GM23338 (cell line): ENCODE data around the gene DAND5.

Experiments
- CREB1 ChIP-seq: fragments of 250-450 bp; sonication (Bioruptor Pico); IDR thresholded peaks from 2 replicates; pipeline ENCODE4 v1.5.0; 2020; ENCODE audit warnings: low read depth, mild to moderate bottlenecking, moderate library complexity
- CTCF ChIP-seq, 2 experiments: fragments of 200-600 bp in 1 of 2; sonication (generic) in 1 of 2; conservative IDR thresholded peaks; 2 replicates each; pipeline versions ENCODE4 v1.5.1 to v1.6.1; 2016 to 2017; ENCODE audit warnings: antibody characterized with exemption in 2 of 2, low read depth in 2 of 2, mild to moderate bottlenecking in 2 of 2, moderate library complexity in 1 of 2
- ETS1 ChIP-seq: IDR thresholded peaks from 2 replicates; pipeline ENCODE4 v1.6.1; 2016; ENCODE audit warnings: antibody characterized with exemption
- EZH2 ChIP-seq: fragments of 200-600 bp; sonication (generic); IDR thresholded peaks from one replicate; pipeline ENCODE4 v1.8.0; 2017; ENCODE audit warnings: antibody characterized with exemption, mild to moderate bottlenecking, low read depth; ENCODE audit not compliant: unreplicated experiment
- EZH2phosphoT487 ChIP-seq: fragments of 200-600 bp; sonication (generic); IDR thresholded peaks from one replicate; pipeline ENCODE4 v1.8.1; 2018; ENCODE audit warnings: antibody characterized with exemption; ENCODE audit not compliant: unreplicated experiment
- JUNB ChIP-seq: IDR thresholded peaks from one replicate; pipeline ENCODE4 v1.6.1; 2016; ENCODE audit warnings: antibody characterized with exemption; ENCODE audit not compliant: unreplicated experiment
- POLR2AphosphoS5 ChIP-seq: IDR thresholded peaks from 2 replicates; pipeline ENCODE4 v1.6.1; 2016; ENCODE audit warnings: antibody characterized with exemption, low read depth
- REST ChIP-seq: IDR thresholded peaks from one replicate; pipeline ENCODE4 v1.6.1; 2018; ENCODE audit warnings: antibody characterized with exemption; ENCODE audit not compliant: unreplicated experiment
- STAT1 ChIP-seq: IDR thresholded peaks from one replicate; pipeline ENCODE4 v1.6.1; 2016; ENCODE audit warnings: antibody characterized with exemption; ENCODE audit not compliant: unreplicated experiment
- ZNF114 ChIP-seq: fragments of 250-450 bp; sonication (Bioruptor Pico); IDR thresholded peaks from 2 replicates; pipeline ENCODE4 v1.5.0; 2020; ENCODE audit warnings: mild to moderate bottlenecking, moderate library complexity
- ZNF331 ChIP-seq: fragments of 250-450 bp; sonication (Bioruptor Pico); IDR thresholded peaks from 2 replicates; pipeline ENCODE4 v1.5.0; 2020; ENCODE audit warnings: low read depth, mild to moderate bottlenecking, moderate library complexity
- ZNF462 ChIP-seq: fragments of 250-450 bp; sonication (Bioruptor Pico); IDR thresholded peaks from 2 replicates; pipeline ENCODE4 v1.5.0; 2020; ENCODE audit warnings: mild to moderate bottlenecking, moderate library complexity

GRCh38 chr19:12938779-12939601 lies 30.4 kb upstream of the DAND5 start:
- TF ChIP-seq CTCF (conservative IDR thresholded peaks at IDR 0.05; ENCODE audit: low read depth in 2 of 2) (0 out of 4 replicates have a peak, but pooled peaks of 1 of the 2 experiments have one; percentile 16), JUNB (no peak), REST (no peak), CREB1 (CRISPR knock-in tag) (no peak), POLR2AphosphoS5 (no peak; the same call in 1 of the 2 replicates), EZH2 (no peak), STAT1 (no peak), ZNF462 (no peak), EZH2phosphoT487 (no peak), ETS1 (no peak), ZNF114 (CRISPR knock-in tag) (no peak), ZNF331 (CRISPR knock-in tag) (no peak)
